HG03439 (cell line): ENCODE results near the gene MOGAT1.
A peak's percentile ranks its signal among the peaks of the same experiment; 100 is the strongest.
"Not testable (repeated sequence)": the region's sequence is repeated elsewhere in the genome, so short reads cannot be mapped to it uniquely, and the experiment has no call there.

ENCODE experiments used
- ATAC-seq: cut with Tn5 transposase; IDR thresholded peaks from one replicate; pipeline ENCODE4 v1.9.1; 2021; ENCODE audit warnings: mild to moderate bottlenecking, moderate library complexity; ENCODE audit not compliant: unreplicated experiment

The MOGAT1 gene

DNA sequence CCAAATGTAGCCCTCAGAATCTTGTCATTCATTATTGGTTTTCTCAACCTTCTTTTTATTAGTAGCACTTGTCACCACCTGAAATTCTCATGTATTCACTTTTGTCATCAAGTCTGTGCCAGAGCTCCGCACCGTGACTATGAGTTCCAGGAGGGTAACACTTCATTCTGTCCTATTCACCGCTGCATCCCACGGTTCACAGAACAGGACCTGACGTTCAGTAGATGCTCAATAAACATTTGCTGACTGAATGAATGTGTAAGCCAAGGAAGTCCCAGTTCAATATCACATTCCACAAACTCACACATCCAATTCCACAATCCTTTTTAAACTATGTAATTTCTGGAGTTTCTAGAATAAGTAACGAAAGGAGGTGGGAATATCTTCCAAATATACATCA, 65.5 kb downstream of the MOGAT1 start:
- no peak for ATAC-seq

DNA sequence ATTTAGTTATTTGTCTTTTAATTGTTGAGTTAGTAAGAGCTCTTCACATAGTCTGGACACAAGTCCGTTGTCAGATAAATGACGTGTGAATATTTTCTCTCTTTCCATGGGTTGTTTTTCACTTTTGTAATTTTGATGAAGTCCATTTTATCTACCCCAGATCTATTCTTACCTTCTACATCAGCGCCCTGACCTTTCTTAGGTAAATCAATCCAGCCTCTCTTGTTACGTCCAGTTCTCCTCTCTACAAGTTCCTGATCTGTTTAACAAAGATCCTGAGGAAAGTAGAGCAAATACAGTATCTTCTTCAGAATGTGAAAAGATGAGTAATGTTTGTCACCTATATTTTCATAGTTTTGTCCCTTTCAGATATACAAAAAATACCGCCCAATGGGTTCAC, 66.9 kb downstream of the MOGAT1 start:
- ATAC-seq: no peak

DNA sequence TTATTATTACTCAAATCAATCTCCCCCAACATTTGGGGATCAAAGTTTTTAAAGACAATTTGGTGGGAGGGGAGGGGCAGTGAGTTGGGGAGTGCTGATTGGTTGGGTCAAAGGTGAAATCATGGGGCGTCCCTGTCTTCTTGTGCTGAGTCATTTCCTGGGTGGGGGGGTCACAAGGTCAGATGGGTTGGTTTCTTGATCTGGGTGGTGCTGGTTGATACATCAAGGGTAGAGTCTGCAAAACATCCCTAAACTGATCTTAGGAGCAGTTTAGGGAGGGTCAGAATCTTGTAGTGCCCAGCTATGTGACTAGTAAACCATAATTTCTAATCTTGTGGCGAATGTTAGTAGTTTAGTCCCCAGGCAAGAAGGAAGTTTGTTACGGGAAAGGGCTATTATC, 67.4 kb downstream of the MOGAT1 start:
- no peak for ATAC-seq

DNA sequence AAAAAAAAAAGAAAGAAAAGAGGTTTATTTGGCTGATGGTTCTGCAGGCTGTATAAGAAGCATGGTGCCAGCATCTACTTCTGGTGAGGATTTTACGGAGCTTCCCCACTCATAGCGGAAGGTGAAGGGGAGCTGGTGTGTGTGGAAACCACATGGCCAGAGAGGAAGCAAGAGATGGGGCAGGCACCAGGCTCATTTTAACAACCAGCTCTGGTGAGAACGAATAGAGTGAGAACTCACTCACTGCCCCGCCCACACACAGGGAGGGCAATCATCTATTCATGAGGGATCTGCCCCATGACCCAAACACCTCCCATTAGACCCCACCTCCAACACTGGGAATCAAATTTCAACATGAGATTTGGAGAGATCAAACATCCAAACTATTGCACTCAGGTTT, 68.5 kb downstream of the MOGAT1 start:
- no peak for ATAC-seq

- ATAC-seq: no peak
These were observed 71.9 kb downstream of the MOGAT1 start for GRCh38 chr2:222743251-222743812.

DNA sequence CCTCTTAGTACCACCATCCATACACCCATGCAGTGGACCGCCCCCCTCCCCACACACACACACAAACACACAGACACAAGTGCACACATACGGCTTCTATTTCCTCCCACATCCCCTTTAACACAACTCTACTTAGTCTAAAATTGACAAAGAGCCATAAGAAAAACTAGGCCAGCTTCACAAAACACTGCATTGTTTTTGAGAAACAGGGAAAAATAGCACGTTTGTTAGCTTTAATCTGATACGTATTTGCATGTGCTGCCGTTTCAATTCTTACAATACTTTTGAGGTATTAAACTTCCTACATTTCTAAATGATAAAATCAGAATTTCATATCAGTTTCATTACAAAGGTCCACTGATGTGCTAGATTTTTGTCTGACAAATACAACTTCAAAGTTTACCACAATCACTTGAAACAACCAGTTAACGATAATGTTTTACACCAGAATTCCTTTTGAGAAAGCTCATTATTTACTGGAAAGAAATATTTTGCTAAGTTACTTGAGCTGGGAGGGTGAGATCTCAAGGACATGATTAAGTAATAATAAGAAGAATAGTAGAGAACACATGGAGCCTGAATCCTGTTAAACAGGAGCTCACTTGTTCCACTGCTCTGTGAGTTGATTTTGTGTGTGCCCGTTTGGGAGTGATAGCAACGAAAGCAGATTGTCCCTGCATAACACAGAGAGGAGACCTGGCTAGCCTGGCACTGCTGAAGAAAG, 74.5 kb downstream of the MOGAT1 start:
- ATAC-seq: no peak

DNA sequence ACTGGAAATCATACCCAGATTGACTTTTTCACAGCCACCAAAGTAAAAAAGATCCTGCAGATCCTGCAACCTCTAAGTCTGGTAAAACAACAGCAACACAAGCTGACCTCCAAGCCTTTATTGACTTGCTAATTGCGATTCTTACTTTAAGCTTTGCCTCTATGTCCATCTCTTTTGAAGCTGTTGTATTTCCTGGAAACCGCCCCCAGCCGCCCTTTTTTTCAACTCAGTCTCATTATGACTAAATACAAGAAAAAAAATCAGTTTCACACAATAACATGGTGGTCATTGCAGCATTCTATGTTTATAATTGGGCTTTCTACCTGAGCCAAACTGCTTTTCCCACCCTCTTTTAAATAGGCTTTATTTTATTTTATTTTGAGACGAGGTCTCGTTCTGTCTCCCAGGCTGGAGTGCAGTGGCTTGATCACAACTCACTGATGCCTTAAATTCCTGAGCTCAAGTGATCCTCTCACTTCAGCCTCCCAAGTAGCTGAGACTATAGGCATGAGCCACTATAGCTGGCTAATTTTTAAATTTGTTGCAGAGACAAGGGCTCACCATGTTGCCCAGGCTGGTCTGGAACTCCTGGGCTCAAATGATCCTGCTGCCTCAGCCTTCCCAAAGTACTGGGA, 76.2 kb downstream of the MOGAT1 start:
- peak; percentile 79 for ATAC-seq

DNA sequence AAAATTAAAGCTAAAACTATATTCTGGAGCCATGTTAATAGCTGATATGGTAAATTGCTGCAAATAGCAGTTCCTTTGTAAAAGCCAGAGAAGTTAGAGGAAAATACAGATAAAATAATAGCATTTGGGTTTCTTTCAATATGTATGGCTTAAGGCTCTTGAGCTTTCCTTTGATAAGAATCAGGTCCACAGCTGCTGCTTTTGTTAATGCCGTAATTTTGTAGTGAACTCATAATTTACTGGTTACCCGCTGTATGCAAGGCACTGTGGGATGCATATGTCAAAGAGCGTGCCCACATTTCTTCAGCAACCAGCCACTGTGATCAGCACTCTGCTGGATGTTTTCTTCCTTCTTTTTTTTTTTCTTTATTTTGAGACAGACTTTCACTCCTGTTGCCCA, 79.1 kb downstream of the MOGAT1 start:
- ATAC-seq: no peak

GRCh38 chr2:222751238-222751637, 79.8 kb downstream of the MOGAT1 start:
- no peak for ATAC-seq

DNA sequence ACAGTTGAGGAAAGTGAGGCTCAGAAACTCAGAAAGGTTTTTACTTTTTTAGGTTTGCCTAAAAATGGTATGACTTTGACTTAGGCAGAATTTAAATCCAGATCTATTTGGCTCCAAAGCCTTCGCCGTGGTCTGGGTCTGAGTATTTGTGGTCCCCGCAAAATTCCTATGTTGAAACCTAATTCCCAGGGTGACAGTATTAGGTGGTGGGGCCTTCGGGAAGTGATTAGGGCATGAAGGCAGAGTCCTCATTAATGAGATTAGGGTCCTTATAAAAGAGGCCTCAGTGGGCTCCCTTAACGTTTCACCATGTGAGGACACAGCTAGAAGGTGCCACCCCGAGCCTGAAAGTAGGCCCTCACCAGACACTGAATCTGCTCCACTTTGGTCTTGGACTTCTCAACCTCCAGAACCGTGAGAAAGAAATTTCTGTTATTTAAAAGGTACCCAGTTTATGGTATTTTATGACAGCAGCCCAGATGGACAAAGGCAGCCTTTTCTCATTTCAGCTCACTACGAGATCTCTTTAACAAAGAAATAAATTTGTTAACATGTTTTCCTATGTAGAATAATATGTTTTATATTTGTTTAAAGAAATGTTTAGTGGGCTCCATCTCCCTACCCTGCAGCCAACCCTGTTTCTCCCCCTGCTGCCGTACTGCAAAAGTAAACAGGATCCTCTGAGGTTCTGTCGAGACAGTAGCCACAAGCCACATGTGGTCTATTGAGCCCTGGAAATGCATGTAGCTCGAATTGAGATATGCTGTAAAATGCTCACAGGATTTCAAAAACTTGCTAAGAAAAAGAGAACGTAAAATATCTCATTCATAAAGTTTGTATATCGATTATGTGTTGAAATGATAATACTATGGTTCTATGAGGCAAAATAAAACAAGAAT, 80.6 kb downstream of the MOGAT1 start:
- ATAC-seq: no peak

DNA sequence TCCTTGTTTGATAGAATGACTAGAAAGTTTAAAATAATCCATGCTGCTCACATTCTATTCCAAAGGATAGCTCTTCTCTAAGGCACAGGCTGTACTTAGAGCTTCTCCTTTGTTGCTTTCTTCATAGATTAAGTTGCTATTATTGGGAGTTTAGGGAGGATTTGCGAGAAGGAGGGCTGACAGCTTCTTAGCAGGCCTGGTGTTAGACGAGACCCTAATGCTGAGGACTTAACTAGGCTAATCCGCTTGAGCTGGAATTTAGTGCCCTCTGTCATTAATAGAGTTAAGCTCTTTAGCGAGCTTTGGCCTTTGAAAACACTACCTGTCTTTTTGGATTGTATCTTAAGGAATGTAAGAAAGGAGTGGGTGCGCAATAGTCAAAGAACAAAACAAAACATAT, 81.3 kb downstream of the MOGAT1 start:
- ATAC-seq: no peak

- no peak for ATAC-seq
These were observed 81.9 kb downstream of the MOGAT1 start for GRCh38 chr2:222753251-222753824.

DNA sequence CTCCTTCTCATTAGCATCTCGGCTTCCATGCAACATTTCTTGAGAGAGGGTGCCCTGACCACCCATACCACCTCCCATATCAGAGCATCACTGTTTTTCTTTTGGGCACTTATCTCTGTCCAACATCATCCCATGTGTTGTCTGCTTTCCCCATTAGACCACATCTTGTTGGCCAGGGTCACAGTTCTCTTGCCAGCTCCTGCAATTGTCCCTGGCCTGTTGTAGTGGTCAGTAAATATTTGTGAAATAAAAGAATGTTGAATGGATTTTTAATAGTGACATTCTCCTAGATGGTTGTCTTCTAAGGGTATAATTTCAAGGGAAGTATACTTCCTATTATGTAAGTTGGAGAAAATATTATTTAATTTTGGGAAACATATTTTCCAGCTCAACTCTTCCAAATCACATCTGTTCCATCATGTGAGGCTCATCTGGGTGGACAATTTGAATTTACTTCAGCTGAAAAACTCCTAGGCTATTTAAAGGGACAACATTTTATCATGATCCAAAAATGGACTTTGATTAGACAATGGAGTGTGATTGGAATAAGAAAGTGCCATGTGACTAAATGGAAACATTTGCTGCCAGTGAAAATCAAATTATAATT, 83.0 kb downstream of the MOGAT1 start:
- ATAC-seq: no peak

DNA sequence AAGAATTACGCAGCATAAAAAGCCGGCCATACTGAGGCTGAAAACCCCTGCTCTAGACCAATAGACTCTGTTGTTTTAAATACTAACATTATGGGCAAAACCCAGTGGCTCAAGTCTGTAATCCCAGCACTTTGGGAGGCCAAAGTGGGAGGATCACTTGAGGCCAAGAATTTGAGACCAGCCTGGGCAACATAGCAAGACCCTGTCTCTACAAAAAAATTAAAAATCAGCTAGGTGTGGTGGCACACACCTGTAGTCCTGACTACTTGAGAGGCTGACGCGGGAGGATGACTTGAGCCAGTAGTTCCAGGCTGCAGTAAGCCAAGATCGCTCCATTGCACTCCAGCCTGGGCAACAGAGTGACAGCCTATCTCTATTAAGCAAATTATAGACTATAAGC, 84.1 kb downstream of the MOGAT1 start:
- not testable (repeated sequence) for ATAC-seq

DNA sequence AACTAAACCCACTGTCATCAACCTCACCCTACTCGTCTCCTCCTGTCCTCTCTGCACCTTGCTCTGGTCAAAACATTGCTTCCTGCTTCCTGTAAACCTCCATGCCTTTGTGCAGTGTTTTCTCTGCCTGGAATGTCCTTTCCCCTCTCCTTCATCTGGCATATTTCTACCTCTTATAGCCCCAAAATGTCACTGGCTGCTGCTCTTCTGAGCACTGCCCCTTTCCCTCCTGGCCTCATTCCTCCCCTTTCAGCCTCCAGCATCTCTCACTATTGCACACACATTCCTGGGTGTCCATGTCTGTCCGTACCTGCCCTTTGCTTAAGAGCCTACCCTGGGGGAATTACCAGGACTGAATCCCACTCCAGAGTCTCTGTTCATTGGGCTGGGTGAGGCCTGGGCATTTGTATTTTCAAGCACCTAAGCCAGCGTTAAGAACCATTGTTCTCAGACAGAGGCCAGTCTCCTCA, 84.9 kb downstream of the MOGAT1 start:
- no peak for ATAC-seq

DNA sequence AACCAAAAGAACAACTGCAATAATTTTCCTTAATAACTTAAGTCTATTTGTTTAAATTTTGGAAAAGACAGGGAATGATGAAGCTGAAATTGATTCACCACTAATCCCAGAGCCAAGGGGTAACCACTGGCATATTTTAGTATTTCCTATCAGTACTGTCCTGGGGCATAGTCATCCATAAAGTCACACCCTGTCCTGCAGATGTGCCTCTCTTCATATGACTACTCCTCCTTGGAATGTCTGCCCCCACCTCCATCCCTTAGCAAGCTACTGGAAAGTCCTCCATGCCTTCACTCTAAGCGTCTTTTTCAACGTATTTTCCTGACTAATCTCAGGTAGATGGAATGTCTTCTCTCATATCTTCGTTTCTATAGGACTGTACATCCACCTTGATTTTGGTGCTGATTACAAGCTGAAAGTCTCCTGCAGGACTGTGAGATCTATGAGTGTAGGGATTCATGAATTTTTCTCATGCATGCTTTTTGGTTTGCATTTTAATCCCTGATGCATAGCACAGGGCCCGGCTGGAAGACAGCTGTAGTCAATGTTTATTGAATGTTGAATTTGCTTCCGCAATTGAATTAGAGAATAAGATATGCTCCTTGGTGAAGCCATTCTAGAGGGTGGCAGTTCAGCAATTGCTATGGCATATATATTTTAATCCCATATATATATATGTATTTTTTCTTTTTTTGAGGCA, 85.6 kb downstream of the MOGAT1 start:
- no peak for ATAC-seq
